Liver (tissue), 10 donors: ENCODE data around the gene LRCH3. TPM values are rescaled to one million over a fixed set of nuclear protein-coding genes. Genes with fewer than 3 reads are reported as not detected.

Experiments
- DNase-seq: peaks from one replicate; pipeline ENCODE4 v3.0.0-alpha.2; 2017; ENCODE audit warnings: low spot score
- H3K27ac ChIP-seq, 2 donors: one replicate each; pipeline ENCODE4 v1.7.0; 2013; ENCODE audit warnings: inconsistent platforms in 2 of 2, low read length in 2 of 2, control low read depth in 1 of 2, low read depth in 1 of 2, mild to moderate bottlenecking in 1 of 2
- H3K27me3 ChIP-seq, 4 donors: one replicate each; pipeline versions ENCODE4 v1.6.1 to v1.7.0; 2013; ENCODE audit warnings: low read length in 3 of 4, inconsistent platforms in 1 of 4, mild to moderate bottlenecking in 1 of 4, moderate library complexity in 1 of 4; ENCODE audit not compliant: control insufficient read depth in 4 of 4, insufficient read depth in 4 of 4
- H3K36me3 ChIP-seq, 4 donors: one replicate each; pipeline versions ENCODE4 v1.6.1 to v1.7.0; 2013; ENCODE audit warnings: low read length in 3 of 4, mild to moderate bottlenecking in 3 of 4, low read depth in 1 of 4, moderate library complexity in 1 of 4; ENCODE audit not compliant: control insufficient read depth in 4 of 4, insufficient read depth in 3 of 4
- H3K4me1 ChIP-seq, 4 donors: one replicate each; pipeline versions ENCODE4 v1.6.1 to v1.7.0; 2013; ENCODE audit warnings: low read length in 3 of 4, mild to moderate bottlenecking in 3 of 4, moderate library complexity in 1 of 4; ENCODE audit not compliant: control insufficient read depth in 4 of 4, insufficient read depth in 4 of 4
- H3K4me3 ChIP-seq, 3 donors: one replicate each; pipeline versions ENCODE4 v1.6.1 to v1.7.0; 2013; ENCODE audit warnings: low read length in 3 of 3, control low read depth in 1 of 3, low read depth in 1 of 3, mild to moderate bottlenecking in 1 of 3
- H3K9ac ChIP-seq, 2 donors: one replicate each; pipeline ENCODE4 v1.7.0; 2013; ENCODE audit warnings: low read length in 2 of 2, mild to moderate bottlenecking in 2 of 2, moderate library complexity in 2 of 2, control low read depth in 1 of 2, low read depth in 1 of 2
- H3K9me3 ChIP-seq, 4 donors: one replicate each; pipeline versions ENCODE4 v1.6.1 to v1.7.0; 2013; ENCODE audit warnings: low read length in 3 of 4; ENCODE audit not compliant: control insufficient read depth in 4 of 4
- HNF4A ChIP-seq, 2 donors: conservative IDR thresholded peaks; 2 replicates each; pipeline ENCODE4 v1.6.1; 2016; ENCODE audit warnings: antibody characterized with exemption in 2 of 2, mild to moderate bottlenecking in 2 of 2
- WGBS: extraction: QIAGEN DNeasy Blood & Tissue Kit; methylation state at CpG from one replicate; pipeline ENCODE4 v1.1.7; 2013; 5-methylcytosine and 5-hydroxymethylcytosine counted together
- polyA plus RNA-seq, 2 donors: library from polyadenylated mRNA; stranded (reverse) in 1 of 2; unstranded in 1 of 2; fragments of 200-250 nt in 1 of 2; fragments of >200 nt in 1 of 2; fragmentation: Nextera tagmentation in 1 of 2; extraction: Ambion mirVana in 1 of 2; gene quantifications; one replicate each; pipeline versions ENCODE4 v1.2.1 to v1.2.3, GENCODE V29; 2013 to 2015
- small RNA-seq: library from RNA; depleted of rRNA; stranded (forward); fragments of <200 nt; gene quantifications from one replicate; pipeline ENCODE3, GENCODE V24; 2014
- total RNA-seq, 2 donors: library from RNA; depleted of rRNA; stranded (reverse); fragments of >200 nt; gene quantifications; one replicate each; pipeline ENCODE4 v1.2.3, GENCODE V29; 2014
- donor health status: healthy.
- donor health status: healthy.
- donor health status: healthy.
- donor health status: healthy.
- donor health status: healthy.

LRCH3 gene
- total and polyA plus RNA-seq, 4 donors, result 6.2 to 67.2 (median 19.7) TPM

DNA sequence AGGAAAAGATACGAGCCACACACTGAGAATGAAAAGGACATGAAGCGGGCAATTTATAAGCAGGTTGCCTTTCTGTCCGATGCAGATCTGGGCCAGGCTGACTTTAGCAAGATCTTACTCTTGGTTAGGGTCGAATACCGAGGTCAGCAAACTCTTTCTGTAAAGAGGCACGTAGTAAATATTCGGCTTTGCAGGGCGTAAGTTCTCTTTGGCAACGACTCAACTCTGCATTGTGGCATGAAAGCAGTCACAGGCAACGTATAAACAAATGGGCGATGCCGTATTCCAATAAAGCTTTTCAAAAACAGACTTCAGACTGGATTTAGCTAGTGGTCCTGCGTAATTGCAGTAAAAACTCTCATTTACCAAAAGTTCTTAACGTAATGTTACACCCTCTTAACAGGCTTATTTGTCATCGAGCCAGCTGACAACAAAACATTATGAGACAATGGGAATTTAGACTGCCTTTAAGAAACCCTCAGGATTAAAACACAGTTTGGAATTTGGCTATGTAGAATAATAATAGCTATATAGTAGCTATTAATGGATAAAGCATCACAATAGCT, 145.8 kb downstream of the LRCH3 start:
- H3K4me3 ChIP-seq, result no peak overlapping the region
- no peaks in the 10 kb centered on the region for H3K36me3 ChIP-seq
- H3K27me3 ChIP-seq, result no peaks in the 10 kb centered on the region
- H3K9ac ChIP-seq, result no peak overlapping the region
- H3K9me3 ChIP-seq, result no peaks in the 10 kb centered on the region
- H3K4me1 ChIP-seq, result no peaks in the 10 kb centered on the region
- WGBS, result 89% methylated on average over 15 of the region's 15 CpGs
- DNase-seq, result no peak
- H3K27ac ChIP-seq, result no peak overlapping the region
- no peak for TF ChIP-seq HNF4A (conservative IDR thresholded peaks at IDR 0.05)

Small RNAs within 50 kb of the gene (small RNA-seq; reads per million reads assigned to genes)
- gene RNU6-858P, result not detected

Other genes starting within 250 kb of the LRCH3 start
- gene BDH1, start 235.3 kb upstream of the LRCH3 start, total RNA-seq, result 100 to 1,000 TPM in 1 of 2 donors, 10 to 100 TPM in 1; 49.4 to 140 TPM
- 100 to 1,000 TPM; 213 to 268 TPM for gene BDH1, start 235.3 kb upstream of the LRCH3 start, polyA plus RNA-seq
- gene RUBCN, start 54.4 kb upstream of the LRCH3 start, total RNA-seq, result 1 to 10 TPM; 5.0 to 7.0 TPM
- gene RUBCN, start 54.4 kb upstream of the LRCH3 start, polyA plus RNA-seq, result 1 to 10 TPM; 4.1 to 4.5 TPM
- gene FYTTD1, start 41.4 kb upstream of the LRCH3 start, total RNA-seq, result 10 to 100 TPM; 19.4 to 22.7 TPM
- gene FYTTD1, start 41.4 kb upstream of the LRCH3 start, polyA plus RNA-seq, result 10 to 100 TPM; 11.5 to 12.5 TPM
- 100 to 1,000 TPM; 121 to 254 TPM for gene RPL35A, start 158.9 kb downstream of the LRCH3 start, total RNA-seq
- gene RPL35A, start 158.9 kb downstream of the LRCH3 start, polyA plus RNA-seq, result 100 to 1,000 TPM; 286 to 361 TPM
- 1 to 10 TPM; 2.2 to 3.2 TPM for gene LMLN, start 169.0 kb downstream of the LRCH3 start, total RNA-seq
- 1 to 10 TPM in 1 of 2 donors, under 1 TPM in 1; 0.90 to 1.4 TPM for gene LMLN, start 169.0 kb downstream of the LRCH3 start, polyA plus RNA-seq